Stimulated activated CD8-positive, alpha-beta memory T cell treated with anti-CD3 and anti-CD28 coated beads, Interleukin-12 subunit alpha, Interleukin-12 subunit beta, amount 100 ng/mL, for 24 hours (primary cell): Measurements from ENCODE around the gene PANK3.
"Not testable (repeated sequence)": the region's sequence is repeated elsewhere in the genome, so short reads cannot be mapped to it uniquely, and the experiment has no call there.

Experiments
- DNase-seq: peaks from one replicate; pipeline ENCODE4 v3.0.0-alpha.2; 2020; ENCODE audit errors: extremely low read depth

The PANK3 gene

GRCh38 chr5:168592014-168592368 is 12.8 kb upstream of the PANK3 start:
- DNase-seq, result no peak

- no peak for DNase-seq
Measured at GRCh38 chr5:168591302-168592013, 12.3 kb upstream of the PANK3 start.

GRCh38 chr5:168590666-168591065 is 11.5 kb upstream of the PANK3 start:
- DNase-seq, result no peak

GRCh38 chr5:168587987-168588386 is 8.8 kb upstream of the PANK3 start:
- no peak for DNase-seq

GRCh38 chr5:168585119-168585856 is 6.1 kb upstream of the PANK3 start:
- DNase-seq, result no peak

GRCh38 chr5:168583742-168584482 is 4.7 kb upstream of the PANK3 start:
- DNase-seq, result no peak

- DNase-seq, result not testable (repeated sequence)
Measured at GRCh38 chr5:168580814-168581469, 1.8 kb upstream of the PANK3 start.

GRCh38 chr5:168580227-168580508 is 1.0 kb upstream of the PANK3 start:
- DNase-seq, result no peak

GRCh38 chr5:168579488-168580226 is 489 bp upstream of the PANK3 start:
- peak; percentile 93 for DNase-seq

GRCh38 chr5:168578006-168578405 is 1.2 kb downstream of the PANK3 start:
- no peak for DNase-seq

GRCh38 chr5:168575391-168576372 is 3.5 kb downstream of the PANK3 start:
- no peak for DNase-seq

- not testable (repeated sequence) for DNase-seq
Measured at GRCh38 chr5:168574156-168574555, 5.0 kb downstream of the PANK3 start.

GRCh38 chr5:168573663-168574062 is 5.5 kb downstream of the PANK3 start:
- not testable (repeated sequence) for DNase-seq

- no peak for DNase-seq
Measured at GRCh38 chr5:168570490-168571328, 8.5 kb downstream of the PANK3 start.

GRCh38 chr5:168568738-168569137 is 10.4 kb downstream of the PANK3 start:
- DNase-seq, result no peak

- no peak for DNase-seq
Measured at GRCh38 chr5:168563959-168564358, 15.2 kb downstream of the PANK3 start.

- no peak for DNase-seq
Measured at GRCh38 chr5:168562279-168562678, 16.9 kb downstream of the PANK3 start.

- DNase-seq, result no peak
Measured at GRCh38 chr5:168557389-168557788, 21.8 kb downstream of the PANK3 start.

- DNase-seq, result no peak
Measured at GRCh38 chr5:168553377-168554130, 25.6 kb downstream of the PANK3 start.
